GM19397 (cell line): ENCODE data around the gene SYT2.
"Not testable (repeated sequence)": the region's sequence is repeated elsewhere in the genome, so short reads cannot be mapped to it uniquely, and the experiment has no call there.

Source experiments
- ATAC-seq: cut with Tn5 transposase; IDR thresholded peaks from one replicate; pipeline ENCODE4 v1.9.1; 2021; ENCODE audit warnings: mild to moderate bottlenecking, moderate library complexity; ENCODE audit not compliant: unreplicated experiment

The SYT2 gene

DNA sequence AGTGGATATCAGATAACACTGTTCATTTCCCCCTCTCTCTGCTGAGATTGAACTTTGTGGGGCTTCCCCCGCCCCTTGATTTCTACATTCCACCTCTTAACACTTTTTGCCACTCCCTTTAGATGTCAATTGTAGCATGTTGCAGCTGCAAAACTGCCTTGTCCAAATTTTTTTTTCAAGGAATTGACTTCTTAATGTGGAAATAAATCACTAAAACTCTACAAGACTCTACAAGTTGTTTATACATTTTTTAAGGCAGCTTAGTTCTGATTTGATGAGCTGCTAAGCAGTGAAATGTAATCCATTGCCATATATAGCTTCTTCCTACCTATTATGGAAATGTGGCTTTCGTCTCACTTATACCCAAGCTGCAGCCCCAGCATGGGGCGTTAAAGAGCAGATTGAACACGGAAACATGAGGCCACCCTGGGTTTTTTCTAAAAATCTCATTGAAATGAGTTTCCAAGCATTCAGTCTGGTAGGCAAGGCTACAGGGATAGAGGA lies 132.2 kb downstream of the SYT2 start:
- ATAC-seq, result no peak

- no peak for ATAC-seq
Measured at GRCh38 chr1:202577381-202577780, 132.9 kb downstream of the SYT2 start.

GRCh38 chr1:202576816-202577215 lies 133.4 kb downstream of the SYT2 start:
- no peak for ATAC-seq

DNA sequence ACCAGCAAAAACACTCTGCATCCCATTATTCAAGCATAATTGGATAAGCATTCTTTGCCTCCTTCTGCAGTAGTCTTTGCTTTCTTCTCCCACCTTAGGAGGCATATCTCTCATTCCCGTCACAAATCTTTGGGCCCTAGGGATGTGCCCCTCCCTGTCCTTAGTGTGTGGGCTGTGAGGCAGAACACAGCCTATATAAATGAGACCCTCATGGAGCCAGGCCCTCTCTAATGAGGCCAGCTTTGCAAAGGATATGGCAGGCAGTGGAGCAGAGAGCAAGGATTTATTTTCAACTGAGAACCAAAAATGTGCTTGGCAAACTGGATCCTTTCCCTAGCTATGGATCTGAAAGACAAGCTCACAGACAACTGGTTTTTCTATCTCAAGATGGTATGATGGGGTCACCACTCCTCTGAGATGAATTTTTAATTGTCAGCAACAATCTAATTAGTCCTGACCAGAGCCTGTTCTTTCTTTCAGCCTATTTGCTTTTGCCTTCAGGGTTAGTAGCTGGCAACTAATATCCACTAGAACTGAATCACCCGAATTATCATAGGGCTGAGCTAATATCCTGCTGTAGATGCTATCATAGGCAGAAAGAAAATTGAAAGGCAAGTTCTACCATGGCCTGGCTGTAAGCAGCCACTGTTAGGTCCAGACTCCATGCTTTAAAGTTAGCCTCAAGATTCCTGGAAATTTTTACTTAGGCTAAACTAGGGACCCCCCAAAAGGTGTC lies 134.2 kb downstream of the SYT2 start:
- no peak for ATAC-seq

DNA sequence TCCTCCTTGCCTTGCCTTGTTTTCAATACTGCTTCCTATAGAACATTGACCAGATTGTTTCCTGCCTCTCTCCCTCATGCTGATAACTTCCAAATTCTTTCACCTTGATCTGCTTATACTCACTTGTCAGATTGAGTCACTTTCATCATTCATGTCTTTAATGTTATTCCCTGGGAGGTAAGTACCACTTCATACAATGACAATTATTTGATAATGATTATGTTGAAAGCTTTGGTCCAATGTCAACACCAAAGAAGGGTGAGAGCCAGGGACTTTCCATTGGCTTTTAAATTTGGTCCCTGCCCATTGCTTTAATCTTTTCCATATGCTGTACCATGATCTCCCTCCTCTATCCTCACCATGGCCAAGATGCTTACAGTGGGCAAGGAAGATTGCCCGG lies 137.4 kb downstream of the SYT2 start:
- ATAC-seq, result no peak

- ATAC-seq, result no peak
Measured at GRCh38 chr1:202571719-202572339, 138.4 kb downstream of the SYT2 start.

- ATAC-seq, result no peak
Measured at GRCh38 chr1:202569393-202570322, 140.6 kb downstream of the SYT2 start.

DNA sequence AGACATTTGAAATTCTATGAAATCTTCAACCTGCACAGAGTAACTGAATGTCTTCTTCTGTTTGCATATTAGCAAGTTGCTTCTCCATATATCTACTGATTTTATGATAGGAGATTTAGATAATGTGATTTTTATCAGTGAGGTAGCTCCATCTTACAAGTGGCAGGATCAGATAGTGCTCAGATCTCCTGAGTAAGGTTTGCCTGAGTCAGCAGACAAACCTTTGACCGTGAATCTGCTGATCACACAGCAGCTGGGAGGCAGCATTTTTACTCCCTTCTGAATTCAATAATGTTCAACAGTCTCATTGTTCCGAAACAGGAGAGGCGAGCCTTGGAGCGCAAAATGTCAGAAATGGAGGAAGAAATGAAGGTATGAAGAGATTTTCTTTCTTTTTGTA lies 141.4 kb downstream of the SYT2 start:
- no peak for ATAC-seq

GRCh38 chr1:202568410-202568809 lies 141.8 kb downstream of the SYT2 start:
- ATAC-seq, result no peak

DNA sequence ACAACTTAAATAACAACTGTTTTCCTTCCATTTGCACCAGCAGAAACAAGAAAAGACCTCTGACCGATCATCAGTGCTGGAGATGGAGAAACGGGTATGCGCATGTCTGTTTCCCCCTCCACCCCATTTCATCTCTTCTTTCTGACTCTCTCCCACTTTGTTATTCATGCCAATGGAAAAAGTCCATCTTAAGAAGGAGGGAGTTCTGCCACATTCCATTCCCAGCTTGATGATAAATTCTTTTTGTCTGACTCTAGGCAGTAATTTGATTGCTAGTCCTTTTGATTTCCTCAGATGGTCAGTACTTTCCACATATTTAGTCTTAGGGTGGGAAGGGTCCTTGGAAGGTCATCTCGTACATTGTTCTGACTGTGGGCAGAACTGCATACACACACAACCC lies 142.5 kb downstream of the SYT2 start:
- ATAC-seq, result no peak

DNA sequence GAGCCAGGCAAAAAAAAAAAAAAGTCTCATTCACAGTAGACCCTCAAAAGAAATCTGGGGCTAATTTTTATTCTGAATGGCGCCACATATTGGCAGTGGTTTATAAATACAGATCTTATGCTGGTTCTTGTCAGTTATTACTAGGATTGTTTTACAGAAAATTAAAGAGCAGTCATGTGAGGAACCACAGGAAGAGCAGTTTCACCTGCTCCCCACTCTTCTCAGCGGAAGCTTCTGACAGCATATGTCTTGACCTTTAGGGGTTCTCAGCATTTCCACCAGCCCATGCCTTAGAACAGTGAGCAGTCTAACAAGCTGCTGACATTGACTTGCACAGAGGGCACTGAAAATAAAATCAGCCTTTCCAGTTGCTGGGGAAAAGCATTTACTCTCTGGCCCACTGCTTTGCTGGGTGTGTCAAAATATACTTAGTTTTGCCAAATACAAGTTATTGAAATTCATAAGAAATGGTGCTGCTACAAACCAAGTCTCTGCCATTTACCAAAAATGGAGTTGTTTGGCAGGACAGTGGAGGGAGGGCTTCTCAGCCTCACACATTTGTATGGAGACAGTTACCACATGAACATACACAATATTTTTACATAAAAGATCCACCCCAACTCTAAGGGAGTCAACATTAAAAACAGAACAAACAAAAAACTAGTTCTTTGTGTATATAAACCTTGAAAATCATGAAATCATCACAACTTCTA lies 144.2 kb downstream of the SYT2 start:
- ATAC-seq, result peak; percentile 88

GRCh38 chr1:202564958-202565495 lies 145.2 kb downstream of the SYT2 start:
- ATAC-seq, result no peak

DNA sequence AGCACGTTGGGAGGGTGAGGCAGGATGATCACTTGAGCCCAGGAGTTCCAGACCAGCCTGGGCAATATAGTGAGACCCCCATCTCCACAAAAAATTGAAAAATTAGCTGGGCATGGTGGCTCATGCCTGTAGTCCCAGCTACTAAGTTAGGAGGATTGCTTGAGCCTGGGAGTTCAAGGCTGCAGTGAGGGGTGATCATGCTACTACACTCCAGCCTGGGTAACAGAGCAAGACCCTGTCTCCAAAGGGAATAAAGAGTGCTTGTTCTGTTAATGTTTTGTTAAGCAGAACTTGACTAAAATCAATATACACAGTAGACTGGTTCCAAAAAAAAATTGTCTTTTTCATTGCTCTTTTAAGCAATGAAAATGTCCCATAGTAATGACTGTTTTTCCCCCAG lies 146.4 kb downstream of the SYT2 start:
- no peak for ATAC-seq

GRCh38 chr1:202562444-202563060 lies 147.7 kb downstream of the SYT2 start:
- ATAC-seq, result no peak

DNA sequence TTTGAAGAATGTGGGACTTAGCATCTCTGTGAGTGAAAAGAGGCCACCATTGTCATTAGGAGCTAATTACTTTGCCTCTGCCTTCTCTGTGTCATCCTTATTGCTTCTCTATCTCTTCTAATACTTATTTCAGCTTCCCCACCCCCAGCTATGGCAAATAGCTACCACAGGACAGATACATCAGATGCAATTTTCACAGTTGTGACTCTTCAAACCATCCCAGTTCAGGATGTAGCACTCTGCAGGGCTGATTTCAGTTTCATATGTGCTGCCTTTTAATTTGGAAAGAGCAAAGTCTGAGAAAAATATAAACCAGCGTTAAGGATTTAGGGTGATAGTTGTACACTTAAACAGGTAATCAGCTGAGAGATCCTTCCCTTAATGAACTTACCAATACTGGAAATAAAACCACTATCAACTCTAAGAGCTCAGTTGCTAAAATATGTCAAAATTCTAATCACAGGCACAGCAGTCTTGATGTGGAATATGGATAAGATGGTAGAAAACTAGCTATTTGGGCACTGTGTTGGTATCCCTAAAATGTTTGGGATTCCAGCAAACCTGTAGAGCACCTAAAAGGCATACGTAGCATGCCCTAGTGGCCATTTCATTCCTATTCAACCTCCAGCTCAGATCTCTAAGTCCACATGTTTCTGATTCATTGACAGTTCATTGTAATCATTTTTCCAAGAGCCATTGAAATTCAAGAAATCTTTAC lies 148.4 kb downstream of the SYT2 start:
- ATAC-seq, result no peak

DNA sequence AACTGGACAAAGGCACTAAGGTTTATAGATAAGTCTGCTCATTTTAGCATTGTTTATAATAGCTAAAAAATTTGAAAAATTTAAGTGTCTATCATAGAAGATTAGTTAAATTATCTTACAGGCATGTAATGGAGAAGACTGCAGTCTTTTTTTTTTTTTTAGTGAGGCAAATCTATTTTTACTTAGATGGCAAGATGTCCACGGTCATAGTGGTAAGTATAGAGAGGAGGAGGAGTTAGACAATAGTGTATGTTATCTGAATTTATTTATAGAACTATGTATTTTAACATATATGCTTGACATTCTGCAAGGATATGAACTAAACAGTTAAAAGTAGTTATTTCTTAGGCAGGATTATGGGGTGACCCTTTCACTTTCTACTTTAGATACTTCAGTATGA lies 149.0 kb downstream of the SYT2 start:
- no peak for ATAC-seq

GRCh38 chr1:202557662-202558061 lies 152.6 kb downstream of the SYT2 start:
- not testable (repeated sequence) for ATAC-seq

DNA sequence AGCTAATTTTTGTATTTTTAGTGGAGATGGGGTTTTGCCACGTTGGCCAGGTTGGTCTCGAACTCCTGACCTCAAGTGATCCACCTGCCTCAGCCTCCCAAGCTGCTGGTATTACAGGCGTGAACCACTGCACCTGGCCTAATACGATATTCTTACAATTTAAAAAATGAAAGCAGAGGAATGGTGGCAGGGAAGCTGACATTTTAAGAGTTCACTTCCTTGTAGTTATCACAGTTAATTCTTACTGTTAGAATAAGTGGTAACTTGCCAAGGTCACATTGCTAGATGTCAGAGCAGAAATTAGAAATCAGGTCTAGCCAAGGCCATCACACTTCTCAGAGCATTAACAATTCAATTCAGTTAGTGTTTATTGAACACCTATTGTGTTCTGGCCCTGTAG lies 154.2 kb downstream of the SYT2 start:
- ATAC-seq, result not testable (repeated sequence)

GRCh38 chr1:202554619-202555018 lies 155.6 kb downstream of the SYT2 start:
- not testable (repeated sequence) for ATAC-seq
